H9 (cell line): ENCODE measurements around the gene PIH1D2. TPM values are rescaled to one million over a fixed set of nuclear protein-coding genes. Genes with fewer than 3 reads are reported as not detected.
A peak's percentile ranks its signal among the peaks of the same experiment; 100 is the strongest.

Experiments used
- DNase-seq: peaks from one replicate; pipeline ENCODE4 v3.0.0-alpha.2; 2017
- H2AFZ ChIP-seq: one replicate; pipeline ENCODE4 v1.6.1; 2013; ENCODE audit warnings: mild to moderate bottlenecking, low read length, control low read depth, moderate library complexity
- H2AK5ac ChIP-seq: 2 replicates; pipeline ENCODE4 v1.6.1; 2013; ENCODE audit warnings: low read length, control low read depth, mixed read lengths; ENCODE audit not compliant: insufficient read length
- H2BK120ac ChIP-seq: one replicate; pipeline ENCODE4 v1.6.1; 2013; ENCODE audit warnings: low read depth, mild to moderate bottlenecking, low read length, control low read depth, inconsistent platforms; ENCODE audit not compliant: poor library complexity, severe bottlenecking
- H2BK12ac ChIP-seq: 2 replicates; pipeline ENCODE4 v1.6.1; 2013; ENCODE audit warnings: low read length, control low read depth, mixed read lengths, low read depth; ENCODE audit not compliant: insufficient read length
- H2BK15ac ChIP-seq: 2 replicates; pipeline ENCODE4 v1.6.1; 2013; ENCODE audit warnings: low read depth, low read length, control low read depth
- H2BK20ac ChIP-seq: one replicate; pipeline ENCODE4 v1.6.1; 2013; ENCODE audit warnings: low read depth, mild to moderate bottlenecking, low read length, control low read depth, inconsistent platforms; ENCODE audit not compliant: poor library complexity, severe bottlenecking
- H2BK5ac ChIP-seq: 2 replicates; pipeline ENCODE4 v1.6.1; 2013; ENCODE audit warnings: low read length, control low read depth, mixed read lengths; ENCODE audit not compliant: insufficient read length
- H3K14ac ChIP-seq: 2 replicates; pipeline ENCODE4 v1.6.1; 2013; ENCODE audit warnings: low read length, control low read depth; ENCODE audit not compliant: insufficient read depth
- H3K18ac ChIP-seq: 2 replicates; pipeline ENCODE4 v1.6.1; 2013; ENCODE audit warnings: low read depth, mild to moderate bottlenecking, mixed read lengths, low read length, control low read depth; ENCODE audit not compliant: insufficient read length
- H3K23ac ChIP-seq: 2 replicates; pipeline ENCODE4 v1.6.1; 2013; ENCODE audit warnings: low read length, control low read depth, mixed read lengths, low read depth; ENCODE audit not compliant: insufficient read length
- H3K23me2 ChIP-seq: 2 replicates; pipeline ENCODE4 v1.6.1; 2013; ENCODE audit warnings: low read depth, mild to moderate bottlenecking, mixed read lengths, low read length, control low read depth; ENCODE audit not compliant: insufficient read length, poor library complexity, severe bottlenecking
- H3K27ac ChIP-seq: 2 replicates; pipeline ENCODE4 v1.5.1; 2013; ENCODE audit warnings: low read length, control low read depth, mixed read lengths, low read depth; ENCODE audit not compliant: insufficient read length
- H3K27me3 ChIP-seq: 2 replicates; pipeline ENCODE4 v1.6.1; 2013; ENCODE audit warnings: low read length, control low read depth, inconsistent platforms; ENCODE audit not compliant: insufficient read depth
- H3K4ac ChIP-seq: 2 replicates; pipeline ENCODE4 v1.6.1; 2013; ENCODE audit warnings: low read depth, mild to moderate bottlenecking, control low read depth, inconsistent platforms, low read length, moderate library complexity
- H3K4me1 ChIP-seq: 2 replicates; pipeline ENCODE4 v1.6.1; 2013; ENCODE audit warnings: low read length, control low read depth, inconsistent platforms; ENCODE audit not compliant: insufficient read depth
- H3K4me2 ChIP-seq: 2 replicates; pipeline ENCODE4 v1.6.1; 2013; ENCODE audit warnings: low read length, control low read depth, mixed read lengths; ENCODE audit not compliant: insufficient read length, insufficient read depth
- H3K56ac ChIP-seq: 2 replicates; pipeline ENCODE4 v1.6.1; 2013; ENCODE audit warnings: low read depth, mild to moderate bottlenecking, mixed read lengths, low read length, control low read depth; ENCODE audit not compliant: insufficient read length
- H3K79me1 ChIP-seq: 2 replicates; pipeline ENCODE4 v1.6.1; 2013; ENCODE audit warnings: low read depth, mild to moderate bottlenecking, moderate library complexity, low read length, control low read depth, inconsistent platforms; ENCODE audit not compliant: insufficient read depth, poor library complexity, severe bottlenecking
- H3K79me2 ChIP-seq: 2 replicates; pipeline ENCODE4 v1.6.1; 2013; ENCODE audit warnings: low read length, control low read depth, inconsistent platforms; ENCODE audit not compliant: insufficient read depth
- H3K9ac ChIP-seq: 2 replicates; pipeline ENCODE4 v1.6.1; 2013; ENCODE audit warnings: low read length, control low read depth, mixed read lengths; ENCODE audit not compliant: insufficient read length; ENCODE audit errors: extremely low read depth
- H3K9me3 ChIP-seq: one replicate; pipeline ENCODE4 v1.6.1; 2013; ENCODE audit warnings: low read depth, low read length, inconsistent platforms; ENCODE audit not compliant: control insufficient read depth
- H3T11ph ChIP-seq: one replicate; pipeline ENCODE4 v1.6.1; 2013; ENCODE audit warnings: mild to moderate bottlenecking, low read length, control low read depth, inconsistent platforms
- H4K20me1 ChIP-seq: one replicate; pipeline ENCODE4 v1.6.1; 2013; ENCODE audit not compliant: control insufficient read depth, insufficient read length, insufficient read depth
- H4K5ac ChIP-seq: 2 replicates; pipeline ENCODE4 v1.6.1; 2013; ENCODE audit warnings: low read depth, mild to moderate bottlenecking, mixed read lengths, low read length, control low read depth; ENCODE audit not compliant: insufficient read length
- H4K8ac ChIP-seq: replicated peaks from 2 replicates; pipeline ENCODE4 v1.6.1; 2013; ENCODE audit warnings: low read length, control low read depth, mixed read lengths, low read depth; ENCODE audit not compliant: insufficient read length
- H4K91ac ChIP-seq: 2 replicates; pipeline ENCODE4 v1.6.1; 2013; ENCODE audit warnings: low read depth, mild to moderate bottlenecking, moderate library complexity, mixed read lengths, low read length, control low read depth; ENCODE audit not compliant: insufficient read length
- H3K27ac Mint-ChIP-seq, 3 experiments: 2 replicates in 2 of 3; 3 replicates in 1 of 3; pipeline ENCODE4 v1.8.0; 2020 to 2021; ENCODE audit warnings: mixed read lengths in 3 of 3, mild to moderate bottlenecking in 1 of 3, moderate library complexity in 1 of 3
- H3K27me3 Mint-ChIP-seq: 2 replicates; pipeline ENCODE4 v1.8.0; 2021; ENCODE audit warnings: low read depth, mild to moderate bottlenecking, moderate library complexity, mixed read lengths
- H3K36me3 Mint-ChIP-seq, 3 experiments: 2 replicates in 2 of 3; 3 replicates in 1 of 3; pipeline ENCODE4 v1.8.0; 2020 to 2021; ENCODE audit warnings: low read depth in 3 of 3, mixed read lengths in 3 of 3; ENCODE audit not compliant: insufficient read depth in 1 of 3
- H3K4me1 Mint-ChIP-seq, 2 experiments: 2 replicates each; pipeline ENCODE4 v1.8.0; 2020; ENCODE audit warnings: mixed read lengths in 2 of 2
- H3K4me3 Mint-ChIP-seq, 2 experiments: 2 replicates in 1 of 2; 3 replicates in 1 of 2; pipeline ENCODE4 v1.8.0; 2020 to 2021; ENCODE audit warnings: mild to moderate bottlenecking in 2 of 2, mixed read lengths in 2 of 2, moderate library complexity in 1 of 2
- H3K9me3 Mint-ChIP-seq, 2 experiments: 2 replicates in 1 of 2; 3 replicates in 1 of 2; pipeline ENCODE4 v1.8.0; 2020; ENCODE audit warnings: mild to moderate bottlenecking in 2 of 2, mixed read lengths in 2 of 2, moderate library complexity in 1 of 2
- CTCF ChIP-seq: fragments of 200-600 bp; sonication (generic); conservative IDR thresholded peaks from 3 replicates; pipeline ENCODE4 v1.8.0; 2021; ENCODE audit warnings: antibody characterized with exemption, mild to moderate bottlenecking
- WGBS: extraction: QIAGEN DNeasy Blood & Tissue Kit; methylation state at CpG from one replicate; pipeline ENCODE4 v1.1.7; 2013; ENCODE audit warnings: missing lambda C conversion rate, low lambda C conversion rate, mixed read lengths; ENCODE audit not compliant: insufficient read length; ENCODE audit errors: extremely low coverage; 5-methylcytosine and 5-hydroxymethylcytosine counted together
- total RNA-seq: library from RNA; stranded (reverse); gene quantifications from 2 replicates; pipeline ENCODE4 v1.2.1, GENCODE V29; 2021

Gene PIH1D2
- total RNA-seq, 1 experiment from 2014 or later, result 1.1 TPM

GRCh38 chr11:112024178-112024772 lies 49.5 kb downstream of the PIH1D2 start:
- no peaks in the 10 kb centered on the region for H3K9me3 ChIP-seq
- H2BK15ac ChIP-seq, result no peak overlapping the region
- no peaks in the 10 kb centered on the region for H3K27me3 ChIP-seq
- H2BK20ac ChIP-seq, result no peak overlapping the region
- H3K4ac ChIP-seq, result no peak overlapping the region
- no peak overlapping the region for H2AFZ ChIP-seq
- no CpG with 5 or more reads among the region's 10 CpGs for WGBS
- H3K4me2 ChIP-seq, result peak overlapping the region; percentile 86
- peak overlapping the region; percentile 69 for H3K9ac ChIP-seq
- no peak overlapping the region for H3K23ac ChIP-seq
- H3K18ac ChIP-seq, result no peak overlapping the region
- H2BK5ac ChIP-seq, result no peak overlapping the region
- H3K27ac ChIP-seq, result no peak overlapping the region
- H4K91ac ChIP-seq, result no peak overlapping the region
- H4K20me1 ChIP-seq, result no peaks in the 10 kb centered on the region
- Mint-ChIP-seq H3K9me3 (no peaks in the 10 kb centered on the region; a peak in 1 of 5 replicates), H3K4me1 (peaks cover 11 to 13% of the 10 kb centered on the region in 2 experiments), H3K27ac (peak overlapping the region; percentile 99 to 100 (median 100); a peak in 6 of 7 replicates), H3K27me3 (no peaks in the 10 kb centered on the region), H3K4me3 (peak overlapping the region; percentile 97 to 98), H3K36me3 (peaks cover 15 to 24% (median 22%) of the 10 kb centered on the region in 3 experiments)
- no peak overlapping the region for H2AK5ac ChIP-seq
- H3K79me2 ChIP-seq, result peaks cover 3% of the 10 kb centered on the region; the same call in 1 of the 2 replicates
- H4K5ac ChIP-seq, result no peak overlapping the region
- no peak for DNase-seq
- no peak overlapping the region for H2BK120ac ChIP-seq
- H3K56ac ChIP-seq, result no peak overlapping the region
- peaks cover 3% of the 10 kb centered on the region for H3K23me2 ChIP-seq
- no peak overlapping the region for H3K14ac ChIP-seq
- H3T11ph ChIP-seq, result no peak overlapping the region
- no peak overlapping the region for H2BK12ac ChIP-seq
- no peak overlapping the region for H4K8ac ChIP-seq
- no peak for TF ChIP-seq CTCF
- H3K4me1 ChIP-seq, result no peaks in the 10 kb centered on the region
- no peaks in the 10 kb centered on the region for H3K79me1 ChIP-seq
